Sigmoid colon (tissue), 7 donors: ENCODE results near the gene APOB. TPM values are rescaled to one million over a fixed set of nuclear protein-coding genes. Genes with fewer than 3 reads are reported as not detected.

Experiments used
- DNase-seq: peaks from one replicate; pipeline ENCODE4 v3.0.0-alpha.2; 2019
- H3K27ac ChIP-seq, 4 donors: fragments of 200-600 bp; sonication (generic); one replicate each; pipeline ENCODE4 v1.5.1; 2016 to 2019; ENCODE audit warnings: mild to moderate bottlenecking in 1 of 4
- H3K27me3 ChIP-seq, 3 donors: fragments of 200-600 bp; sonication (generic); one replicate each; pipeline ENCODE4 v1.5.1; 2019; ENCODE audit warnings: mild to moderate bottlenecking in 1 of 3
- H3K36me3 ChIP-seq, 4 donors: fragments of 200-600 bp; sonication (generic); one replicate each; pipeline ENCODE4 v1.5.1; 2016 to 2019
- H3K4me1 ChIP-seq, 4 donors: fragments of 200-600 bp; sonication (generic); one replicate each; pipeline ENCODE4 v1.5.1; 2017 to 2019
- H3K4me3 ChIP-seq, 4 donors: fragments of 200-600 bp; sonication (generic); one replicate each; pipeline ENCODE4 v1.5.1; 2017 to 2019; ENCODE audit warnings: mild to moderate bottlenecking in 2 of 4, moderate library complexity in 1 of 4
- H3K9me3 ChIP-seq, 4 donors: fragments of 200-600 bp in 3 of 4; sonication (generic) in 3 of 4; one replicate each; pipeline versions ENCODE4 v1.5.1 to v1.6.1; 2013 to 2019
- EP300 ChIP-seq, 4 donors: sonication (generic); formaldehyde crosslinking; IDR thresholded peaks; one replicate each; pipeline ENCODE4 v1.6.1; 2017; ENCODE audit warnings: antibody characterized with exemption in 4 of 4
- POLR2A ChIP-seq, 2 donors: fragments of 450-650 bp; IDR thresholded peaks; one replicate each; pipeline ENCODE4 v1.6.1; 2016; ENCODE audit warnings: antibody characterized with exemption in 2 of 2, mild to moderate bottlenecking in 2 of 2, moderate library complexity in 2 of 2
- POLR2AphosphoS5 ChIP-seq, 4 donors: sonication (generic); formaldehyde crosslinking; IDR thresholded peaks; one replicate each; pipeline ENCODE4 v1.6.1; 2017; ENCODE audit warnings: antibody characterized with exemption in 4 of 4
- WGBS, 2 donors: extraction: QIAGEN DNeasy Blood & Tissue Kit; methylation state at CpG; one replicate each; pipeline ENCODE4 v1.1.7; 2013; 5-methylcytosine and 5-hydroxymethylcytosine counted together
- intact Hi-C: fragments of 100-400 bp; cut with DNase I; formaldehyde crosslinking; loops from one replicate; pipeline ENCODE4 v1.15.1; 2023
- polyA plus RNA-seq, 3 donors: library from polyadenylated mRNA; stranded (reverse); fragments of 200-250 nt; gene quantifications; one replicate each; pipeline ENCODE4 v1.2.3, GENCODE V29; 2013
- total RNA-seq, 4 donors: library from RNA; depleted of rRNA; stranded (reverse); fragments of >200 nt; gene quantifications; one replicate each; pipeline ENCODE4 v1.1.0, GENCODE V29; 2016
- TF ChIP-seq, protein P1 (sequence below), 4 experiments: fragments of 450-650 bp in 3 of 4; fragments of 200-600 bp in 1 of 4; IDR thresholded peaks; one replicate each; pipeline ENCODE4 v1.5.1; 2016 to 2019; ENCODE audit warnings: antibody characterized with exemption in 4 of 4, mild to moderate bottlenecking in 3 of 4, moderate library complexity in 2 of 4
- donor health status: healthy with polysubstance abuse.
- donor health status: Bipolar disorder and iron deficiency.
- donor health status: healthy.

Gene APOB
- total and polyA plus RNA-seq, 7 donors = under 0.01 to 3.6 (median 0.69) TPM; not detected in 1

- TF ChIP-seq EP300 (IDR thresholded peaks at IDR 0.05) = no peak
- TF ChIP-seq POLR2A (IDR thresholded peaks at IDR 0.05) = no peak
- TF ChIP-seq, protein P1, sequence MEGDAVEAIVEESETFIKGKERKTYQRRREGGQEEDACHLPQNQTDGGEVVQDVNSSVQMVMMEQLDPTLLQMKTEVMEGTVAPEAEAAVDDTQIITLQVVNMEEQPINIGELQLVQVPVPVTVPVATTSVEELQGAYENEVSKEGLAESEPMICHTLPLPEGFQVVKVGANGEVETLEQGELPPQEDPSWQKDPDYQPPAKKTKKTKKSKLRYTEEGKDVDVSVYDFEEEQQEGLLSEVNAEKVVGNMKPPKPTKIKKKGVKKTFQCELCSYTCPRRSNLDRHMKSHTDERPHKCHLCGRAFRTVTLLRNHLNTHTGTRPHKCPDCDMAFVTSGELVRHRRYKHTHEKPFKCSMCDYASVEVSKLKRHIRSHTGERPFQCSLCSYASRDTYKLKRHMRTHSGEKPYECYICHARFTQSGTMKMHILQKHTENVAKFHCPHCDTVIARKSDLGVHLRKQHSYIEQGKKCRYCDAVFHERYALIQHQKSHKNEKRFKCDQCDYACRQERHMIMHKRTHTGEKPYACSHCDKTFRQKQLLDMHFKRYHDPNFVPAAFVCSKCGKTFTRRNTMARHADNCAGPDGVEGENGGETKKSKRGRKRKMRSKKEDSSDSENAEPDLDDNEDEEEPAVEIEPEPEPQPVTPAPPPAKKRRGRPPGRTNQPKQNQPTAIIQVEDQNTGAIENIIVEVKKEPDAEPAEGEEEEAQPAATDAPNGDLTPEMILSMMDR (IDR thresholded peaks at IDR 0.05) = no peak
- TF ChIP-seq POLR2AphosphoS5 (IDR thresholded peaks at IDR 0.05) = no peak
- H3K9me3 ChIP-seq = no peaks in the 10 kb centered on the region
- whole genome bisulfite sequencing, 2 donors = 72 to 76% methylated on average over 10 of the region's 10 CpGs
- intact Hi-C loops = no loop called here
- H3K27me3 ChIP-seq = no peaks in the 10 kb centered on the region
- no peak overlapping the region for H3K4me3 ChIP-seq
- no peak for DNase-seq
- H3K36me3 ChIP-seq = no peaks in the 10 kb centered on the region
- no peaks in the 10 kb centered on the region for H3K4me1 ChIP-seq
- no peak overlapping the region for H3K27ac ChIP-seq
These were observed 88.4 kb downstream of the APOB start for GRCh38 chr2:20955277-20956026.

DNA sequence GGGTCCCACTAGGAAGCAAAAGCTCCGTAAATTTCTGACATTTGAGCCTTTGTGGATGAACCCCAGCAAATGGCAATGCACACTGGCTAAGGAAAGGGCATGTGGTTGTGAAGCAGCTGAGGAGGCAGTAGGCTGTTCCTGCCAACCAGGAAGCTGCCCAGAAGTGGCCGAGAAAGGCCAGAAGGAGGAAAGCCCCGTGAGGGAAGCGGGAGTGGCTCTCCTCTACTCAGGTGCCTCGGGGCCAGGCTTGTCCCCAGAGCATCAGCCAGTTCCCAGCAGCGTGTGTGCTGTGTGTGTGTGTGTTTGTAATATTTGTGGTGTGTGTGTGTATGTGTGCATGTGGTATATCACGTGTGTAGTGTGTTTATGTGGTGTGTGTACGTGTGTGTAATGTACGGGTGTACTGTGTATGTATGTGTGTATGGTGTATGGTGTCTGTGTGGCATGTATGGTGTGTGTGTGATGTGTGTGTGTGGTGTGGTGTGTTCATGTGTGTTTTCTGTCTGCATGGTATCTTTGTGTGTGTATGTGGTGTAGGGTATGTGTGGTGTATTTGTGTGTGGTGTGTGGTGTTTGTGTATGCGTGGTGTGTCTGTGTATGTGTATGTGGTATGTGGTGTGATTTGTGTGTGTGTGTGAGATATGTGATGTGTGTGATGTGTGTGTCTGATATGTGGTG is 90.6 kb downstream of the APOB start:
- H3K4me1 ChIP-seq = no peaks in the 10 kb centered on the region
- TF ChIP-seq POLR2AphosphoS5 (IDR thresholded peaks at IDR 0.05) = no peak
- no peak for TF ChIP-seq POLR2A (IDR thresholded peaks at IDR 0.05)
- no peak for TF ChIP-seq EP300 (IDR thresholded peaks at IDR 0.05)
- TF ChIP-seq, protein P1 (IDR thresholded peaks at IDR 0.05) = no peak
- H3K36me3 ChIP-seq = no peaks in the 10 kb centered on the region
- no peaks in the 10 kb centered on the region for H3K27me3 ChIP-seq
- no peak overlapping the region for H3K4me3 ChIP-seq
- no peak overlapping the region for H3K27ac ChIP-seq
- DNase-seq = no peak
- WGBS, 2 donors = 52 to 74% methylated on average over 10 of the region's 10 CpGs
- intact Hi-C loops = no loop called here
- no peaks in the 10 kb centered on the region for H3K9me3 ChIP-seq

Other genes starting within 250 kb of the APOB start
- gene LDAH, start 221.0 kb downstream of the APOB start, total RNA-seq = 10 to 100 TPM in 3 of 4 donors, 1 to 10 TPM in 1; 7.6 to 18.3 (median 12.4) TPM
- gene LDAH, start 221.0 kb downstream of the APOB start, polyA plus RNA-seq = 10 to 100 TPM in 2 of 3 donors, 1 to 10 TPM in 1; 6.0 to 15.3 (median 12.2) TPM
- under 1 TPM in 1 of 4 donors, not detected in 3; 0.55 TPM for gene TDRD15, start 79.9 kb upstream of the APOB start, total RNA-seq
- gene TDRD15, start 79.9 kb upstream of the APOB start, polyA plus RNA-seq = not detected